Right forelimb (tissue), 1 donor: ENCODE measurements around the gene FOXO6.
A peak's percentile ranks its signal among the peaks of the same experiment; 100 is the strongest.

Experiments used
- DNase-seq: peaks from one replicate; pipeline ENCODE4 v3.0.0-alpha.2; 2018

Gene FOXO6

GRCh38 chr1:41386196-41386663 lies 25.0 kb downstream of the FOXO6 start:
- no peak for DNase-seq

- DNase-seq = peak; percentile 92
These were observed 26.4 kb downstream of the FOXO6 start for GRCh38 chr1:41387667-41388091.

- DNase-seq = no peak
These were observed 27.3 kb downstream of the FOXO6 start for GRCh38 chr1:41388510-41388909.

GRCh38 chr1:41389009-41389408 lies 27.8 kb downstream of the FOXO6 start:
- no peak for DNase-seq

- peak; percentile 70 for DNase-seq
These were observed 28.9 kb downstream of the FOXO6 start for GRCh38 chr1:41390166-41390565.

- DNase-seq = no peak
These were observed 29.3 kb downstream of the FOXO6 start for GRCh38 chr1:41390573-41390972.

- DNase-seq = no peak
These were observed 30.7 kb downstream of the FOXO6 start for GRCh38 chr1:41391834-41392527.

- no peak for DNase-seq
These were observed 31.3 kb downstream of the FOXO6 start for GRCh38 chr1:41392528-41392924.

GRCh38 chr1:41393716-41394368 lies 32.6 kb downstream of the FOXO6 start:
- no peak for DNase-seq

GRCh38 chr1:41394369-41394744 lies 33.1 kb downstream of the FOXO6 start:
- no peak for DNase-seq

GRCh38 chr1:41394959-41395956 lies 34.0 kb downstream of the FOXO6 start:
- DNase-seq = peak; percentile 67

- DNase-seq = no peak
These were observed 34.9 kb downstream of the FOXO6 start for GRCh38 chr1:41396084-41396483.

- no peak for DNase-seq
These were observed 35.8 kb downstream of the FOXO6 start for GRCh38 chr1:41397020-41397419.

GRCh38 chr1:41397753-41398330 lies 36.6 kb downstream of the FOXO6 start:
- no peak for DNase-seq

GRCh38 chr1:41399145-41399795 lies 38.0 kb downstream of the FOXO6 start:
- DNase-seq = peak; percentile 84

- no peak for DNase-seq
These were observed 39.0 kb downstream of the FOXO6 start for GRCh38 chr1:41400225-41400624.

- DNase-seq = no peak
These were observed 40.7 kb downstream of the FOXO6 start for GRCh38 chr1:41401899-41402298.

GRCh38 chr1:41404308-41404761 lies 43.1 kb downstream of the FOXO6 start:
- peak; percentile 77 for DNase-seq

GRCh38 chr1:41407664-41408252 lies 46.5 kb downstream of the FOXO6 start:
- no peak for DNase-seq

- DNase-seq = no peak
These were observed 47.5 kb downstream of the FOXO6 start for GRCh38 chr1:41408691-41409090.

GRCh38 chr1:41409825-41410224 lies 48.6 kb downstream of the FOXO6 start:
- no peak for DNase-seq

GRCh38 chr1:41410462-41410861 lies 49.2 kb downstream of the FOXO6 start:
- no peak for DNase-seq
